Vagina (tissue), 2 donors: ENCODE data around the gene SLC5A1.

Experiments used
- CTCF ChIP-seq, 3 experiments: fragments of 450-650 bp in 2 of 3; fragments of 200-600 bp in 1 of 3; sonication (generic) in 1 of 3; IDR thresholded peaks; one replicate each; pipeline ENCODE4 v1.5.1; 2017 to 2019; ENCODE audit warnings: antibody characterized with exemption in 3 of 3, mild to moderate bottlenecking in 2 of 3, moderate library complexity in 2 of 3
- POLR2A ChIP-seq, 2 donors: fragments of 450-650 bp; IDR thresholded peaks; one replicate each; pipeline ENCODE4 v1.6.1; 2017; ENCODE audit warnings: antibody characterized with exemption in 2 of 2, mild to moderate bottlenecking in 2 of 2, moderate library complexity in 2 of 2

- TF ChIP-seq CTCF (IDR thresholded peaks at IDR 0.05) (no peak), POLR2A (IDR thresholded peaks at IDR 0.05) (no peak)
These were observed 1.4 kb downstream of the SLC5A1 start for GRCh38 chr22:32044477-32044876.
